GM20000 (cell line): Measurements from ENCODE around the gene LRRC31.

Experiments used
- DNase-seq: peaks from one replicate; pipeline ENCODE4 v3.0.0; 2012; ENCODE audit warnings: low spot score
- CTCF ChIP-seq: IDR thresholded peaks from 2 replicates; pipeline ENCODE4 v1.5.1; 2012; ENCODE audit warnings: mild to moderate bottlenecking, control low read depth; ENCODE audit errors: extremely low read depth, missing control alignments

LRRC31 gene

GRCh38 chr3:169869484-169870220 lies at the start of gene LRRC31:
Gene LRRC31, minus strand, starts transcription at chr3:169869935. Its CDS starts 128 bp downstream, at chr3:169869807.
- TF ChIP-seq CTCF = no peak
- no peak for DNase-seq

DNA sequence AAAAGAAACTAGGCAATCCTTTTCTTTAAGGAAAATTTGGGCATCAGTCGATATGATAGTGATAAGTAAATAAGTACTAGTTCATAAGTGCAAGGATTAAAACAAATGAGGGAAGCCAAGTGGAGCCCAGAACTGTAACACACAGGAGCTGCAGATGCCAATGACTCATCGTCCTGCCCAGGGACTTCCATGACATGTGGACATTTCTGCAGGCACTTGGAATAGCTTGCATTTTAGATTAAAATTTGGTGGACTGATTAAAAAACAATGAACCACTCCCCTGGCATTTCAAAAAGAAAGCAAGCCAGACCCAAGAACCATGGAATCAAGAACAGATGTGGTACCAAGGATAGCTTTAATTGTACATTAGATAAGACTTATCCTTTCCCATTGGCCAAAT lies 44.6 kb upstream of the LRRC31 start:
- DNase-seq = no peak
- no peak for TF ChIP-seq CTCF

DNA sequence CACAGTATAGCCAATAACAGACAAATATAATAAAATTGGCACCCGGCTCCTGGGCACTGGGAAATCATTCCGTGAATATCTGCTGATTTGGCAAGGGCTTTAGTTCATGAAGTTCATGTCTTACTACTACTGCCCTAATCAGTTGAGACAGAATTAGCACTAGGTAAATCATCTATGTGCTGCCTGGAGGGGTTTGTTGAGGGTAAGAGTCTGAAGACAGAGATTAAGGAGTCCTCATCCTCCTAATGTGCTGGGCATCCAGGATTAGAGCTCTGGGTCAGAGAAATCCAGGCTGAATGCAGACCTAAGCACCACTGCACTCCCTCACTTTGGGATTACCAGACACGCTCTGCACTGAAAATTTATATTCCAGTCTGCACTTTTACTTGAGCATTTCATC lies 43.6 kb upstream of the LRRC31 start:
- TF ChIP-seq CTCF = no peak
- no peak for DNase-seq

GRCh38 chr3:169911272-169911671 lies 41.5 kb upstream of the LRRC31 start, which contains the start of gene SAMD7:
Gene SAMD7, plus strand, starts transcription at chr3:169911572. Its CDS starts 7,927 bp downstream, at chr3:169919499.
- no peak for DNase-seq
- TF ChIP-seq CTCF = no peak

- no peak for TF ChIP-seq CTCF
- no peak for DNase-seq
Measured at GRCh38 chr3:169907944-169908343, 38.2 kb upstream of the LRRC31 start.

DNA sequence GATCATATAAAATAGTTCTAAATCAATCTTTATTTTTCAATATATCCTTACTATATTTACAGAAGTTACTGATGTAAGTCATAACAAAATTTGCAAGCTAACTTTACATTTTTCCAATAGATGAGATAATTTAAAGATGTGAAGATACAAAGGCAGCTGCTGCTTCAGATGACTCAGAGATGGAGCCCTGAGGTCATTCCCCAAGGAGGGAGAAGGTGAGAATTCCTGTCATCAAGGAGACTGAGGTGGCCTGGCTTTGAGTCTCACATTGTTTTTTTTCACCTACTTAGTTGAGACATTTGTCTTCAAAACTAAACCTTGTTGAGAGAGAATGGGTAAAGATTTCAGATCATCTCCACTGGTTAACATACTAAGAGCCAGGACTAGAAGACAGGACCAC lies 37.7 kb upstream of the LRRC31 start:
- TF ChIP-seq CTCF = no peak

DNA sequence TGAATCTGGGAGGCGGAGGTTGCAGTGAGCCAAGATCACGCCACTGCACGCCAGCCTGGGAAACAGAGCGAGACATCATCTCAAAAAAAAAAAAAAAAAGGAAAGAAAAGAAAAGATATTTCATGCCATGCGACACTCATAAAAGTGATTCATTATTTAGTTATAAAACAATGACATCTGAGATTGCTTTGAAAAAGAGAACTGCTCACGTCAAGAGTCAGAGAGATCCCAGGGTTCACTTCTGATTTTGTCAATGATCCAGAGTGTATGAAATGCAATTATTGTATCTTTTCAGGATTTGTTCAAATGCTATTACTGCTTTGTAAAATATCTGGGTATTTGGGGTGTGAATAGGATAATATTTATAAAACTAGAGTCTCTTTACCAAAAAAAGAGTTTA lies 35.7 kb upstream of the LRRC31 start:
- DNase-seq = no peak
- TF ChIP-seq CTCF = no peak

More for the DNA sequence above, 37.7 kb upstream of the LRRC31 start:
- no peak for DNase-seq
